GM21529 (cell line): ENCODE data around the gene OR2AT4.

ENCODE experiments used
- ATAC-seq: cut with Tn5 transposase; IDR thresholded peaks from one replicate; pipeline ENCODE4 v1.9.1; 2021; ENCODE audit not compliant: unreplicated experiment

Gene OR2AT4

DNA sequence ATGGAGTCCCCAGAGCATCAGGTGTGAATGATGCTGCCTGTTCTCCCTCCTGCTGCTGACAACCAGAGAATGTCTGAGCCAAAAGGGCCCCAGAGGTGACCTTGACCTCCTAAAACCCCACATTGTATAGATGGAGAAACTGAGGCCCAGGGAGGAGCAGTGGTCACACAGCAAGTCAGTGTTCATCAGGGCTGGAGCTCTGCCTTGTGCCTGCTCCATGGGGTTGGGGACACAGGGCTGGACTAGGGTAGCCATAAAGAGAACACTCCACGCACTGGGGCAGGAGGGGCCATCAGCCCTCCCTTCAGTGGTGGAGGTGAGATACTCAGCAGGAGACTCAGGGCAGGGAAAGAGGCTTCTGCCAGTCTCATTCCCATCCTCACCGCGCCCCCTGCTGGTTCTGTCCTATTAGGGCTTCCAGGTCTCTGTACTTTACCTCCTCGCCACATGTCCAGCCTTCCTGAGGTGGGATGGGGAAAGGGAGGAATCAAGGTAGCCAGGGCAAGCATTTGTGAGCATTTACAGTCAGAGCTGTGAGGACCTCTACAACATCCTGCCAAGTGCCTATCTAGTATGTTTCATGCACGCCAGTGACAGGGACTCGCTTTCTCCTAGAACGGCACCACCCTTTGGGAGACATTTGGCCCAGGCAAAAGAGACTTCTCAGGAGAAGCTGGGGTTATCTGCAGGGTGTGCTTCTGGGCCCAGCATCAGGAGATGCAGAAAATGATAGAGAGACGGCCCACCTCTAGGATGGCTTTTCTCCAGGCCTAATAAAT, 64.7 kb downstream of the OR2AT4 start:
- ATAC-seq, result no peak
